GM18868 (cell line): ENCODE data around the gene LAPTM5.
"Not testable (repeated sequence)": the region's sequence is repeated elsewhere in the genome, so short reads cannot be mapped to it uniquely, and the experiment has no call there.

Source experiments
- ATAC-seq: cut with Tn5 transposase; IDR thresholded peaks from one replicate; pipeline ENCODE4 v1.9.1; 2021; ENCODE audit warnings: mild to moderate bottlenecking, moderate library complexity; ENCODE audit not compliant: unreplicated experiment

Gene LAPTM5

GRCh38 chr1:30757352-30758120, at the start of gene LAPTM5:
TSS of gene LAPTM5 (minus strand) at chr1:30757774. CDS start at chr1:30757745, 29 bp downstream.
- no peak for ATAC-seq

- no peak for ATAC-seq
Observed at GRCh38 chr1:30806381-30807317, 49.1 kb upstream of the LAPTM5 start.

GRCh38 chr1:30805304-30806003, 47.9 kb upstream of the LAPTM5 start:
- ATAC-seq = no peak

- ATAC-seq = no peak
Observed at GRCh38 chr1:30804822-30805221, 47.2 kb upstream of the LAPTM5 start.

GRCh38 chr1:30804352-30804751, 46.8 kb upstream of the LAPTM5 start:
- ATAC-seq = no peak

GRCh38 chr1:30803562-30803961, 46.0 kb upstream of the LAPTM5 start:
- no peak for ATAC-seq

- ATAC-seq = no peak
Observed at GRCh38 chr1:30801771-30802198, 44.2 kb upstream of the LAPTM5 start.

- ATAC-seq = no peak
Observed at GRCh38 chr1:30799233-30799511, 41.6 kb upstream of the LAPTM5 start.

- ATAC-seq = no peak
Observed at GRCh38 chr1:30798389-30799232, 41.0 kb upstream of the LAPTM5 start.

GRCh38 chr1:30795026-30795425, 37.5 kb upstream of the LAPTM5 start:
- ATAC-seq = no peak

- ATAC-seq = no peak
Observed at GRCh38 chr1:30794260-30794659, 36.7 kb upstream of the LAPTM5 start.

GRCh38 chr1:30793209-30793608, 35.6 kb upstream of the LAPTM5 start:
- ATAC-seq = no peak

GRCh38 chr1:30791868-30792267, 34.3 kb upstream of the LAPTM5 start:
- ATAC-seq = no peak

GRCh38 chr1:30790850-30791778, 33.5 kb upstream of the LAPTM5 start:
- no peak for ATAC-seq

GRCh38 chr1:30790256-30790525, 32.6 kb upstream of the LAPTM5 start:
- ATAC-seq = not testable (repeated sequence)

GRCh38 chr1:30789388-30790255, 32.0 kb upstream of the LAPTM5 start:
- no peak for ATAC-seq

GRCh38 chr1:30788580-30789387, 31.2 kb upstream of the LAPTM5 start:
- no peak for ATAC-seq
